Caco-2 (cell line): ENCODE data around the gene TNS1. TPM values are rescaled to one million over a fixed set of nuclear protein-coding genes. Genes with fewer than 3 reads are reported as not detected.

Experiments
- BruUV-seq: library from RNA; stranded (reverse); fragments of 400-500 nt; replicated peaks from 2 replicates; lab custom pipeline; 2021; lab: Mats Ljungman, UMichigan
- CTCF ChIA-PET: fragments of 300-600 bp; sonication (Branson Sonifier 250); formaldehyde crosslinking; loops from one replicate; lab custom pipeline; 2022; ENCODE audit warnings: antibody characterized with exemption; lab: Charles Lee
- POLR2A ChIA-PET: fragments of 300-600 bp; sonication (Branson Sonifier 250); formaldehyde crosslinking; loops from one replicate; lab custom pipeline; 2022; ENCODE audit warnings: antibody characterized with exemption; lab: Charles Lee
- DNase-seq, 2 experiments: peaks; one replicate each; pipeline versions ENCODE4 v3.0.0 to v3.0.0-alpha.2; 2020 to 2022
- H3K27me3 ChIP-seq: replicated peaks from 2 replicates; pipeline ENCODE4 v1.6.0; 2011; ENCODE audit warnings: low read length; ENCODE audit not compliant: control insufficient read depth, insufficient read depth
- H3K36me3 ChIP-seq: 2 replicates; pipeline ENCODE4 v1.5.1; 2011; ENCODE audit warnings: low read length; ENCODE audit not compliant: control insufficient read depth, insufficient read depth
- H3K4me1 ChIP-seq: fragments of 250-450 bp; sonication (Bioruptor Pico); 2 replicates; pipeline ENCODE4 v1.5.1; 2020; ENCODE audit warnings: mild to moderate bottlenecking
- H3K4me3 ChIP-seq: 2 replicates; pipeline ENCODE4 v1.5.1; 2011; ENCODE audit warnings: low read depth, mild to moderate bottlenecking, control low read depth, low read length
- H3K9me3 ChIP-seq: fragments of 250-450 bp; sonication (Bioruptor Pico); 2 replicates; pipeline ENCODE4 v1.5.1; 2020; ENCODE audit warnings: mild to moderate bottlenecking, moderate library complexity
- H3K27ac Mint-ChIP-seq: one replicate; pipeline ENCODE4 v1.8.0; 2022; ENCODE audit warnings: mixed read lengths; ENCODE audit not compliant: unreplicated experiment
- H3K27me3 Mint-ChIP-seq: one replicate; pipeline ENCODE4 v1.8.0; 2022; ENCODE audit warnings: mixed read lengths; ENCODE audit not compliant: insufficient read depth, unreplicated experiment
- H3K36me3 Mint-ChIP-seq: one replicate; pipeline ENCODE4 v1.8.0; 2022; ENCODE audit warnings: mild to moderate bottlenecking, mixed read lengths; ENCODE audit not compliant: insufficient read depth, unreplicated experiment
- H3K4me1 Mint-ChIP-seq: one replicate; pipeline ENCODE4 v1.8.0; 2022; ENCODE audit warnings: low read depth, mixed read lengths; ENCODE audit not compliant: unreplicated experiment
- H3K4me3 Mint-ChIP-seq: one replicate; pipeline ENCODE4 v1.8.0; 2022; ENCODE audit warnings: mild to moderate bottlenecking, moderate library complexity, mixed read lengths; ENCODE audit not compliant: unreplicated experiment
- H3K9me3 Mint-ChIP-seq: one replicate; pipeline ENCODE4 v1.8.0; 2022; ENCODE audit warnings: mixed read lengths; ENCODE audit not compliant: unreplicated experiment
- CTCF ChIP-seq, 2 experiments: fragments of 200-600 bp in 1 of 2; IDR thresholded peaks; 1 replicate in 1 of 2; 2 replicates in 1 of 2; pipeline versions ENCODE4 v1.5.1 to v1.8.0; 2011 to 2022; ENCODE audit warnings: antibody characterized with exemption in 1 of 2, control low read depth in 1 of 2, inconsistent platforms in 1 of 2, low read depth in 1 of 2, low read length in 1 of 2, mild to moderate bottlenecking in 1 of 2, moderate library complexity in 1 of 2; ENCODE audit not compliant: insufficient read depth in 1 of 2, severe bottlenecking in 1 of 2, unreplicated experiment in 1 of 2
- intact Hi-C: fragments of 100-400 bp; cut with micrococcal nuclease; formaldehyde crosslinking; loops from one replicate; pipeline ENCODE4 v1.10.0; 2022; ENCODE audit not compliant: unreplicated experiment
- total RNA-seq: library from RNA; stranded (reverse); gene quantifications from 2 replicates; pipeline ENCODE4 v1.2.3, GENCODE V29; 2022

TNS1 gene
- total RNA-seq, 1 experiment from 2014 or later = 16.1 TPM

GRCh38 chr2:217832987-217833386, 169.8 kb downstream of the TNS1 start:
- no peaks in the 10 kb centered on the region for H3K9me3 Mint-ChIP-seq
- H3K27ac Mint-ChIP-seq = no peak overlapping the region
- BruUV-seq = no TSS peak
- H3K36me3 ChIP-seq = no peaks in the 10 kb centered on the region
- no peak for DNase-seq
- no peaks in the 10 kb centered on the region for H3K4me1 ChIP-seq
- TF ChIP-seq CTCF (IDR thresholded peaks at IDR 0.05; ENCODE audit: insufficient read depth in 1 of 2, low read depth in 1 of 2, low read length in 1 of 2, severe bottlenecking in 1 of 2, unreplicated experiment in 1 of 2) = no peak
- no peaks in the 10 kb centered on the region for H3K9me3 ChIP-seq
- CTCF ChIA-PET = no interaction called here
- H3K4me3 ChIP-seq = no peak overlapping the region
- no peaks in the 10 kb centered on the region for H3K27me3 Mint-ChIP-seq
- intact Hi-C loops = no loop called here
- H3K4me1 Mint-ChIP-seq = no peaks in the 10 kb centered on the region
- no peak overlapping the region for H3K4me3 Mint-ChIP-seq
- POLR2A ChIA-PET = no interaction called here
- H3K27me3 ChIP-seq = no peaks in the 10 kb centered on the region
- peaks cover 9% of the 10 kb centered on the region for H3K36me3 Mint-ChIP-seq

GRCh38 chr2:217832115-217832514, 170.7 kb downstream of the TNS1 start:
- peaks cover 9% of the 10 kb centered on the region for H3K36me3 Mint-ChIP-seq
- DNase-seq = no peak
- TF ChIP-seq CTCF (IDR thresholded peaks at IDR 0.05; ENCODE audit: insufficient read depth in 1 of 2, low read depth in 1 of 2, low read length in 1 of 2, severe bottlenecking in 1 of 2, unreplicated experiment in 1 of 2) = no peak
- no peak overlapping the region for H3K27ac Mint-ChIP-seq
- H3K4me3 Mint-ChIP-seq = no peak overlapping the region
- intact Hi-C loops = no loop called here
- CTCF ChIA-PET = no interaction called here
- POLR2A ChIA-PET = no interaction called here
- H3K4me1 Mint-ChIP-seq = no peaks in the 10 kb centered on the region
- BruUV-seq = no TSS peak
- H3K9me3 Mint-ChIP-seq = no peaks in the 10 kb centered on the region
- no peak overlapping the region for H3K4me3 ChIP-seq
- no peaks in the 10 kb centered on the region for H3K27me3 ChIP-seq
- no peaks in the 10 kb centered on the region for H3K36me3 ChIP-seq
- H3K9me3 ChIP-seq = no peaks in the 10 kb centered on the region
- no peaks in the 10 kb centered on the region for H3K4me1 ChIP-seq
- no peaks in the 10 kb centered on the region for H3K27me3 Mint-ChIP-seq

GRCh38 chr2:217831306-217831705, 171.5 kb downstream of the TNS1 start:
- H3K36me3 Mint-ChIP-seq = peaks cover 9% of the 10 kb centered on the region
- no peak for DNase-seq
- ChIA-PET POLR2A (no interaction called here), CTCF (no interaction called here)
- no peaks in the 10 kb centered on the region for H3K27me3 Mint-ChIP-seq
- no peaks in the 10 kb centered on the region for H3K4me1 Mint-ChIP-seq
- no peaks in the 10 kb centered on the region for H3K36me3 ChIP-seq
- no peaks in the 10 kb centered on the region for H3K4me1 ChIP-seq
- TF ChIP-seq CTCF (IDR thresholded peaks at IDR 0.05; ENCODE audit: insufficient read depth in 1 of 2, low read depth in 1 of 2, low read length in 1 of 2, severe bottlenecking in 1 of 2, unreplicated experiment in 1 of 2) = no peak
- H3K4me3 Mint-ChIP-seq = no peak overlapping the region
- intact Hi-C loops = no loop called here
- no peak overlapping the region for H3K27ac Mint-ChIP-seq
- H3K27me3 ChIP-seq = no peaks in the 10 kb centered on the region
- no peaks in the 10 kb centered on the region for H3K9me3 Mint-ChIP-seq
- no peaks in the 10 kb centered on the region for H3K9me3 ChIP-seq
- BruUV-seq = no TSS peak
- H3K4me3 ChIP-seq = no peak overlapping the region
